ENCODE results near the gene AKAP1. TPM values are rescaled to one million over a fixed set of nuclear protein-coding genes. Genes with fewer than 3 reads are reported as not detected.

The AKAP1 gene
- total and polyA plus RNA-seq, 2 donors (not counting 1 experiment from before 2014, with no cell fraction given) = 4.8 to 9.1 TPM

DNA sequence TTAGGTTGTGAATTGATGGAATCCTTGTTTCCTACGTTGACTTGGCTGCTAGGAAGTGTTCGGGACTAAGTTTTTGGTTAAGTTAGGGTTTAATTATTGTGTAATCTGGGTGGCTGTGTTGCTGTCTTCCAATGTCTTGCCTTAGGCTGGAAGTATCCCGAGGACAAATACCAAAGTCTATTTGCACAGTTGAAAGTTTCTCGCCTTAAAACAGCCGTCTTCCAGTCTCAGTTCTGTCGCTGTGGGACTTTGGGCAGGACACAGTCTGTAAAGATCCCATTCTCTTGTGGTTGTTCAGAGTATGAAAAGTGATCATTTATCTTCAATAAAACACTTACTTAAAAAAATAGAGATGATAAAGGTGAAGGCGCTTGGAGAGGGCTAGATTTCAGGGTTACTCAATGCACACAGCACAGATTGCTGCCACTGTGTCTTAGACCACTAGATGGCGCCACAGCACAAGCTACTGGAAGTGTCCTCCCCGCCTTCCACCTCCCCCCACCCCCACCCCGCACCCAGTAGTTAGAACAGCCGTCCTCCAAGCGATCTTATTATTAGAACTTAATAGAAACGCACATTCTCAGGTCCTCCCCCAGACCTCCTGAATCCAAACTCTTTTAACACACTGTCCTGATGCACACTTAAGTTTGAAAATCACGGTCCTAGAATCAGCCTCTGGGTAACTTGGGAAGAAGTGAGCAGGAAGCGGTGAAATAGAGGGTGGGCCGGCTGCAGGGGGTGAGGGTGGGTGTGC, 45.8 kb downstream of the AKAP1 start:
- Histone ChIP-seq H3K4me3 (replicated peaks in 1 of 4; ENCODE audit: control extremely low read depth in 1 of 4, insufficient read depth in 1 of 4, low read depth in 3 of 4, low read length in 4 of 4) (peak overlapping the region in 2 of 4 experiments; percentile 33 to 36), H3K4me1 (ENCODE audit: control insufficient read depth, extremely low read depth, insufficient read depth, low read length) (no peaks in the 10 kb centered on the region), H3K9me3 (ENCODE audit: control insufficient read depth, insufficient read depth, low read depth, low read length) (no peaks in the 10 kb centered on the region), H3K27ac (ENCODE audit: insufficient read depth, low read length) (no peak overlapping the region), H3K9ac (ENCODE audit: insufficient read depth, low read length) (no peak overlapping the region), H3K4me2 (ENCODE audit: extremely low read depth, insufficient read depth, low read length) (peak overlapping the region; percentile 75), H4K20me1 (ENCODE audit: control insufficient read depth, extremely low read depth, insufficient read depth, low read length) (no peaks in the 10 kb centered on the region), H3K36me3 (ENCODE audit: control insufficient read depth, insufficient read depth, low read length) (no peaks in the 10 kb centered on the region), H2AFZ (ENCODE audit: low read length) (peak overlapping the region; percentile 46), H3K27me3 (ENCODE audit: control insufficient read depth, insufficient read depth, low read length) (no peaks in the 10 kb centered on the region), H3K79me2 (ENCODE audit: control insufficient read depth, insufficient read depth, low read length) (no peaks in the 10 kb centered on the region)
- DNase-seq (ENCODE audit: low read depth in 2 of 2) = peak; percentile 49 to 79
- TF ChIP-seq, protein P1, sequence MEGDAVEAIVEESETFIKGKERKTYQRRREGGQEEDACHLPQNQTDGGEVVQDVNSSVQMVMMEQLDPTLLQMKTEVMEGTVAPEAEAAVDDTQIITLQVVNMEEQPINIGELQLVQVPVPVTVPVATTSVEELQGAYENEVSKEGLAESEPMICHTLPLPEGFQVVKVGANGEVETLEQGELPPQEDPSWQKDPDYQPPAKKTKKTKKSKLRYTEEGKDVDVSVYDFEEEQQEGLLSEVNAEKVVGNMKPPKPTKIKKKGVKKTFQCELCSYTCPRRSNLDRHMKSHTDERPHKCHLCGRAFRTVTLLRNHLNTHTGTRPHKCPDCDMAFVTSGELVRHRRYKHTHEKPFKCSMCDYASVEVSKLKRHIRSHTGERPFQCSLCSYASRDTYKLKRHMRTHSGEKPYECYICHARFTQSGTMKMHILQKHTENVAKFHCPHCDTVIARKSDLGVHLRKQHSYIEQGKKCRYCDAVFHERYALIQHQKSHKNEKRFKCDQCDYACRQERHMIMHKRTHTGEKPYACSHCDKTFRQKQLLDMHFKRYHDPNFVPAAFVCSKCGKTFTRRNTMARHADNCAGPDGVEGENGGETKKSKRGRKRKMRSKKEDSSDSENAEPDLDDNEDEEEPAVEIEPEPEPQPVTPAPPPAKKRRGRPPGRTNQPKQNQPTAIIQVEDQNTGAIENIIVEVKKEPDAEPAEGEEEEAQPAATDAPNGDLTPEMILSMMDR (conservative IDR thresholded peaks at IDR 0.05 in 1 of 2, IDR thresholded peaks at IDR 0.05 in 1 of 2; ENCODE audit: low read depth in 1 of 2, low read length in 2 of 2) = peak; percentile 73 to 83
- no peak for TF ChIP-seq EZH2 (IDR thresholded peaks at IDR 0.05; ENCODE audit: low read length, missing control alignments)

GRCh38 chr17:57132663-57133062, 47.6 kb downstream of the AKAP1 start:
- TF ChIP-seq, protein P1 (conservative IDR thresholded peaks at IDR 0.05 in 1 of 2, IDR thresholded peaks at IDR 0.05 in 1 of 2; ENCODE audit: low read depth in 1 of 2, low read length in 2 of 2) = no peak
- TF ChIP-seq EZH2 (IDR thresholded peaks at IDR 0.05; ENCODE audit: low read length, missing control alignments) = no peak
- DNase-seq (ENCODE audit: low read depth in 2 of 2) = no peak
- Histone ChIP-seq H4K20me1 (ENCODE audit: control insufficient read depth, extremely low read depth, insufficient read depth, low read length) (no peaks in the 10 kb centered on the region), H3K9me3 (ENCODE audit: control insufficient read depth, insufficient read depth, low read depth, low read length) (no peaks in the 10 kb centered on the region), H3K4me1 (ENCODE audit: control insufficient read depth, extremely low read depth, insufficient read depth, low read length) (no peaks in the 10 kb centered on the region), H3K4me3 (replicated peaks in 1 of 4; ENCODE audit: control extremely low read depth in 1 of 4, insufficient read depth in 1 of 4, low read depth in 3 of 4, low read length in 4 of 4) (no peak overlapping the region), H3K79me2 (ENCODE audit: control insufficient read depth, insufficient read depth, low read length) (no peaks in the 10 kb centered on the region), H3K27ac (ENCODE audit: insufficient read depth, low read length) (no peak overlapping the region), H3K4me2 (ENCODE audit: extremely low read depth, insufficient read depth, low read length) (no peak overlapping the region), H2AFZ (ENCODE audit: low read length) (no peak overlapping the region), H3K9ac (ENCODE audit: insufficient read depth, low read length) (no peak overlapping the region), H3K36me3 (ENCODE audit: control insufficient read depth, insufficient read depth, low read length) (no peaks in the 10 kb centered on the region), H3K27me3 (ENCODE audit: control insufficient read depth, insufficient read depth, low read length) (no peaks in the 10 kb centered on the region)

DNA sequence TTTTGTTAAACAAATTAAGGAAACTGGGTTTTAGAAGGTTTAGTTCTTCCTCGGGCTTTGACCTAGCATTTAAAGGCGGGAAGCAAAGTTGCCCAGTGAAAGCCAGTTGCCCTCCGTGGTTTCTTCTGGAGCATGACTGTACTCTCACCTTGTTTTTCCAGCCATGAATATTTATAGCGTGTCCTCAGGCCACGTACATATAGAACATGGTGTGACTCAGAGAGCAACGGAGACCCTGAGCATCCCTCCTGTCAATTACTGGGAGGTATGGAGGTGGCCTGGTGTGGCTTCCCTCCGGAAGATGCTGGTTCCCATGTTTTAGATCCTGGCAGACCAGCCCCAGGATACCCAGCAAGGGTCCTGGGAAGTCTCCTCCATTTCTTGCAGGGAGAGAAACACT, 48.4 kb downstream of the AKAP1 start:
- H3K4me3 ChIP-seq (replicated peaks in 1 of 4; ENCODE audit: control extremely low read depth in 1 of 4, insufficient read depth in 1 of 4, low read depth in 3 of 4, low read length in 4 of 4) = no peak overlapping the region
- no peaks in the 10 kb centered on the region for H3K27me3 ChIP-seq (ENCODE audit: control insufficient read depth, insufficient read depth, low read length)
- no peaks in the 10 kb centered on the region for H3K4me1 ChIP-seq (ENCODE audit: control insufficient read depth, extremely low read depth, insufficient read depth, low read length)
- H2AFZ ChIP-seq (ENCODE audit: low read length) = no peak overlapping the region
- no peaks in the 10 kb centered on the region for H3K36me3 ChIP-seq (ENCODE audit: control insufficient read depth, insufficient read depth, low read length)
- no peak overlapping the region for H3K4me2 ChIP-seq (ENCODE audit: extremely low read depth, insufficient read depth, low read length)
- no peaks in the 10 kb centered on the region for H3K9me3 ChIP-seq (ENCODE audit: control insufficient read depth, insufficient read depth, low read depth, low read length)
- H3K9ac ChIP-seq (ENCODE audit: insufficient read depth, low read length) = no peak overlapping the region
- no peaks in the 10 kb centered on the region for H4K20me1 ChIP-seq (ENCODE audit: control insufficient read depth, extremely low read depth, insufficient read depth, low read length)
- no peak overlapping the region for H3K27ac ChIP-seq (ENCODE audit: insufficient read depth, low read length)
- no peak for TF ChIP-seq EZH2 (IDR thresholded peaks at IDR 0.05; ENCODE audit: low read length, missing control alignments)
- TF ChIP-seq, protein P1 (conservative IDR thresholded peaks at IDR 0.05 in 1 of 2, IDR thresholded peaks at IDR 0.05 in 1 of 2; ENCODE audit: low read depth in 1 of 2, low read length in 2 of 2) = no peak
- no peaks in the 10 kb centered on the region for H3K79me2 ChIP-seq (ENCODE audit: control insufficient read depth, insufficient read depth, low read length)
- DNase-seq (ENCODE audit: low read depth in 2 of 2) = peak in 1 of 2 donors; percentile 22
